HCT116 (cell line): Measurements from ENCODE around the gene SYNGR3. TPM values are rescaled to one million over a fixed set of nuclear protein-coding genes. Genes with fewer than 3 reads are reported as not detected.

Experiments used
- ATAC-seq: fragments of 200-7000 bp; cut with Tn5 transposase; 2 replicates; pipeline ENCODE4 v1.9.1; 2020; ENCODE audit warnings: mild to moderate bottlenecking, moderate library complexity
- BruUV-seq: library from RNA; stranded (reverse); fragments of 400-500 nt; replicated peaks from 2 replicates; lab custom pipeline; 2021; lab: Mats Ljungman, UMichigan
- CTCF ChIA-PET: fragments of 300-600 bp; sonication (Branson Sonifier 250); formaldehyde crosslinking; loops from one replicate; lab custom pipeline; 2021; ENCODE audit warnings: antibody characterized with exemption; lab: Charles Lee
- POLR2A ChIA-PET: fragments of 300-600, 350-600 bp; sonication (Branson Sonifier 250); formaldehyde crosslinking; loops from one replicate; lab custom pipeline; 2021; ENCODE audit warnings: antibody characterized with exemption; lab: Charles Lee
- RAD21 ChIA-PET, 2 experiments: fragments of 300-600 bp; sonication (Branson Sonifier 250); formaldehyde crosslinking; loops; one replicate each; lab custom pipeline; 2023; ENCODE audit warnings: low total read pairs in 2 of 2; ENCODE audit not compliant: uncharacterized antibody in 2 of 2, unreplicated experiment in 2 of 2, low non-redundant PET in 1 of 2; lab: Charles Lee
- DNase-seq: peaks from one replicate; pipeline ENCODE4 v3.0.0-alpha.2; 2010; ENCODE audit warnings: low read depth, low spot score
- H2AFZ ChIP-seq: fragments of 200-600 bp; shearing (Covaris generic), sonication (generic); 2 replicates; pipeline ENCODE4 v1.6.1; 2017; ENCODE audit warnings: low read depth, mixed run types, mixed read lengths, antibody characterized with exemption, low read length; ENCODE audit not compliant: poor library complexity, severe bottlenecking
- H3K27ac ChIP-seq: 2 replicates; pipeline ENCODE4 v1.5.1; 2012; ENCODE audit warnings: low read depth, low read length
- H3K27me3 ChIP-seq: fragments of 200-600 bp; sonication (generic); 2 replicates; pipeline ENCODE4 v1.6.1; 2016; ENCODE audit warnings: mixed run types, low read length, mixed read lengths; ENCODE audit not compliant: insufficient read depth
- H3K36me3 ChIP-seq, 2 experiments: fragments of 200-500 bp in 1 of 2; fragments of 200-600 bp in 1 of 2; sonication (Bioruptor generic) in 1 of 2; sonication (generic) in 1 of 2; 2 replicates each; pipeline versions ENCODE4 v1.5.1 to v1.6.1; 2014 to 2016; ENCODE audit warnings: low read length in 2 of 2, inconsistent platforms in 1 of 2, mixed read lengths in 1 of 2, mixed run types in 1 of 2; ENCODE audit not compliant: insufficient read depth in 2 of 2, control insufficient read depth in 1 of 2
- H3K4me1 ChIP-seq, 2 experiments: fragments of 200-600 bp in 1 of 2; sonication (generic) in 1 of 2; 2 replicates each; pipeline versions ENCODE4 v1.5.1 to v1.6.1; 2012 to 2017; ENCODE audit warnings: low read length in 2 of 2, inconsistent platforms in 1 of 2, mild to moderate bottlenecking in 1 of 2, mixed read lengths in 1 of 2, mixed run types in 1 of 2, moderate library complexity in 1 of 2; ENCODE audit not compliant: insufficient read depth in 2 of 2, control insufficient read depth in 1 of 2
- H3K4me2 ChIP-seq: fragments of 200-600 bp; sonication (generic); 2 replicates; pipeline ENCODE4 v1.6.1; 2017; ENCODE audit warnings: mixed run types, low read length, mixed read lengths
- H3K4me3 ChIP-seq, 2 experiments: fragments of 200-600 bp in 1 of 2; sonication (generic) in 1 of 2; replicated peaks in 1 of 2; 2 replicates each; pipeline ENCODE4 v1.5.1; 2011 to 2016; ENCODE audit warnings: low read length in 2 of 2, control low read depth in 1 of 2, low read depth in 1 of 2, mild to moderate bottlenecking in 1 of 2, mixed read lengths in 1 of 2, mixed run types in 1 of 2
- H3K79me2 ChIP-seq: fragments of 200-600 bp; sonication (generic); 2 replicates; pipeline ENCODE4 v1.6.1; 2017; ENCODE audit warnings: mild to moderate bottlenecking, mixed run types, low read length, moderate library complexity, mixed read lengths; ENCODE audit not compliant: insufficient read depth
- H3K9ac ChIP-seq: fragments of 200-600 bp; sonication (generic); 2 replicates; pipeline ENCODE4 v1.6.1; 2016; ENCODE audit warnings: low read length, mixed read lengths
- H3K9me2 ChIP-seq: fragments of 200-600 bp; sonication (generic), shearing (Covaris generic); 2 replicates; pipeline ENCODE4 v1.6.1; 2017; ENCODE audit warnings: mixed run types, mild to moderate bottlenecking, moderate library complexity; ENCODE audit not compliant: insufficient read depth
- H3K9me3 ChIP-seq, 2 experiments: fragments of 200-500 bp in 1 of 2; fragments of 200-600 bp in 1 of 2; sonication (Bioruptor generic) in 1 of 2; sonication (generic) in 1 of 2; 2 replicates each; pipeline ENCODE4 v1.6.1; 2014 to 2017; ENCODE audit warnings: low read length in 2 of 2, mixed read lengths in 2 of 2, inconsistent platforms in 1 of 2, low read depth in 1 of 2, mild to moderate bottlenecking in 1 of 2, mixed run types in 1 of 2, moderate library complexity in 1 of 2; ENCODE audit not compliant: control insufficient read depth in 1 of 2, insufficient read depth in 1 of 2
- H4K20me1 ChIP-seq: fragments of 200-600 bp; sonication (generic), shearing (Covaris generic); 2 replicates; pipeline ENCODE4 v1.6.1; 2017; ENCODE audit warnings: mixed run types, mild to moderate bottlenecking, moderate library complexity; ENCODE audit not compliant: insufficient read depth
- ATF3 ChIP-seq: IDR thresholded peaks from 2 replicates; pipeline ENCODE4 v1.6.1; 2012
- CEBPB ChIP-seq: IDR thresholded peaks from 2 replicates; pipeline ENCODE4 v1.6.1; 2012; ENCODE audit warnings: low read depth
- CTCF ChIP-seq, 3 experiments: fragments of 200-600 bp in 1 of 3; sonication (generic) in 1 of 3; IDR thresholded peaks in 2 of 3; conservative IDR thresholded peaks in 1 of 3; 2 replicates each; pipeline ENCODE4 v1.5.1; 2012 to 2017; ENCODE audit warnings: low read depth in 2 of 3, low read length in 2 of 3, antibody characterized with exemption in 1 of 3, borderline replicate concordance in 1 of 3, control low read depth in 1 of 3, mild to moderate bottlenecking in 1 of 3, mixed read lengths in 1 of 3, mixed run types in 1 of 3, moderate library complexity in 1 of 3; ENCODE audit not compliant: insufficient read depth in 1 of 3
- EGR1 ChIP-seq: IDR thresholded peaks from 2 replicates; pipeline ENCODE4 v1.6.1; 2012; ENCODE audit warnings: low read depth
- ELF1 ChIP-seq: IDR thresholded peaks from 2 replicates; pipeline ENCODE4 v1.6.1; 2012; ENCODE audit warnings: low read depth, borderline replicate concordance
- FOSL1 ChIP-seq: IDR thresholded peaks from 2 replicates; pipeline ENCODE4 v1.6.1; 2012; ENCODE audit warnings: low read depth
- JUND ChIP-seq: IDR thresholded peaks from 2 replicates; pipeline ENCODE4 v1.6.1; 2012
- POLR2A ChIP-seq: IDR thresholded peaks from 2 replicates; pipeline ENCODE4 v1.7.0; 2011; ENCODE audit warnings: borderline replicate concordance; ENCODE audit not compliant: insufficient read depth, insufficient read length; ENCODE audit errors: extremely low read depth
- POLR2AphosphoS5 ChIP-seq: IDR thresholded peaks from 2 replicates; pipeline ENCODE4 v1.6.1; 2011; ENCODE audit warnings: mild to moderate bottlenecking, low read depth, low read length, moderate library complexity
- TCF7L2 ChIP-seq: IDR thresholded peaks from 2 replicates; pipeline ENCODE4 v1.7.0; 2011; ENCODE audit warnings: borderline replicate concordance, inconsistent platforms; ENCODE audit not compliant: insufficient read depth, insufficient read length; ENCODE audit errors: extremely low read depth
- YY1 ChIP-seq: IDR thresholded peaks from 2 replicates; pipeline ENCODE4 v1.6.1; 2011; ENCODE audit warnings: low read length, low read depth, moderate library complexity, mild to moderate bottlenecking; ENCODE audit not compliant: insufficient replicate concordance; ENCODE audit errors: extremely low read depth
- ZBTB33 ChIP-seq: IDR thresholded peaks from 2 replicates; pipeline ENCODE4 v1.6.1; 2011; ENCODE audit warnings: mild to moderate bottlenecking, low read length, moderate library complexity; ENCODE audit not compliant: insufficient replicate concordance; ENCODE audit errors: extremely low read depth
- ZFX ChIP-seq: fragments of 450-650 bp; IDR thresholded peaks from 2 replicates; pipeline ENCODE4 v1.6.1; 2017
- ZNF274 ChIP-seq: fragments of 200-500 bp; sonication (Bioruptor generic); IDR thresholded peaks from 2 replicates; pipeline ENCODE4 v1.6.1; 2014; ENCODE audit warnings: mild to moderate bottlenecking, low read depth, low read length, inconsistent platforms
- intact Hi-C: fragments of 100-400 bp; cut with micrococcal nuclease; formaldehyde crosslinking; loops from 2 replicates; pipeline ENCODE4 v1.10.0; 2022
- total RNA-seq: library from RNA; stranded (reverse); gene quantifications from one replicate; pipeline ENCODE4 v1.2.1, GENCODE V29; 2021; ENCODE audit not compliant: unreplicated experiment

The SYNGR3 gene
- total RNA-seq, 1 experiment from 2014 or later: 11.5 TPM

GRCh38 chr16:1953734-1954133, 36.0 kb upstream of the SYNGR3 start:
- H2AFZ ChIP-seq: no peak overlapping the region
- ChIA-PET POLR2A (interaction anchor here (1.0 to 2.8 kb wide), 3 partner anchors 10 to 202 kb away, joined by 3 to 17 read pairs (median 9); partner anchors contain the start of genes MSRB1, RPS2 and TRAF7), CTCF (no interaction called here)
- no peaks in the 10 kb centered on the region for H3K36me3 ChIP-seq
- intact Hi-C loops: no loop called here
- H3K4me3 ChIP-seq: no peak overlapping the region
- no peak for DNase-seq
- peaks cover 2 to 5% of the 10 kb centered on the region in 2 experiments for H3K4me1 ChIP-seq
- no peak for TF ChIP-seq JUND
- no peak for TF ChIP-seq ZNF274
- TF ChIP-seq ELF1: no peak
- no peak for TF ChIP-seq POLR2AphosphoS5
- TF ChIP-seq EGR1: no peak
- no peak for TF ChIP-seq YY1
- no peak for TF ChIP-seq ATF3
- TF ChIP-seq FOSL1: no peak
- TF ChIP-seq CEBPB: no peak
- no peak for TF ChIP-seq CTCF (IDR thresholded peaks at IDR 0.05 in 2 of 3, conservative IDR thresholded peaks at IDR 0.05 in 1 of 3; ENCODE audit: borderline replicate concordance in 1 of 3, insufficient read depth in 1 of 3, low read depth in 2 of 3, low read length in 2 of 3)
- TF ChIP-seq ZBTB33: no peak
- TF ChIP-seq TCF7L2: no peak
- no peak for TF ChIP-seq ZFX
- TF ChIP-seq POLR2A: no peak
- TF ChIP-seq, all 23 proteins: peak for 0
- H3K27me3 ChIP-seq: no peaks in the 10 kb centered on the region
- no peak overlapping the region for H3K4me2 ChIP-seq
- no peaks in the 10 kb centered on the region for H3K9me2 ChIP-seq
- no peaks in the 10 kb centered on the region for H3K9me3 ChIP-seq
- no peaks in the 10 kb centered on the region for H4K20me1 ChIP-seq
- no TSS peak for BruUV-seq
- H3K79me2 ChIP-seq: no peaks in the 10 kb centered on the region
- ATAC-seq: no peak
- no peak overlapping the region for H3K9ac ChIP-seq
- RAD21 ChIA-PET: no interaction called here
- no peak overlapping the region for H3K27ac ChIP-seq
